Osteoblast (primary cell): ENCODE data around the gene STAMBP. TPM values are rescaled to one million over a fixed set of nuclear protein-coding genes. Genes with fewer than 3 reads are reported as not detected.
A peak's percentile ranks its signal among the peaks of the same experiment; 100 is the strongest.

Experiments
- DNase-seq: peaks from one replicate; pipeline ENCODE4 v3.0.0; 2011; ENCODE audit warnings: low spot score, mixed read lengths; ENCODE audit not compliant: insufficient read length; ENCODE audit errors: missing footprints
- H2AFZ ChIP-seq: 2 replicates; pipeline ENCODE4 v1.6.0; 2011; ENCODE audit warnings: mild to moderate bottlenecking, low read length
- H3K27ac ChIP-seq: 2 replicates; pipeline ENCODE4 v1.5.1; 2011; ENCODE audit warnings: mild to moderate bottlenecking, low read depth, low read length, moderate library complexity
- H3K27me3 ChIP-seq: 2 replicates; pipeline ENCODE4 v1.6.0; 2012; ENCODE audit warnings: mild to moderate bottlenecking, control low read depth, inconsistent platforms, low read length, moderate library complexity; ENCODE audit not compliant: insufficient read depth
- H3K36me3 ChIP-seq: 2 replicates; pipeline ENCODE4 v1.5.1; 2011; ENCODE audit warnings: mild to moderate bottlenecking, low read length, control low read depth, moderate library complexity; ENCODE audit not compliant: insufficient read depth
- H3K4me1 ChIP-seq: 2 replicates; pipeline ENCODE4 v1.5.1; 2011; ENCODE audit warnings: mild to moderate bottlenecking, low read length, control low read depth, moderate library complexity; ENCODE audit not compliant: insufficient read depth
- H3K4me2 ChIP-seq: 2 replicates; pipeline ENCODE4 v1.6.0; 2011; ENCODE audit warnings: mild to moderate bottlenecking, low read length; ENCODE audit not compliant: insufficient read depth
- H3K4me3 ChIP-seq: fragments of 200-600 bp; sonication (generic); 3 replicates; pipeline ENCODE4 v1.5.1; 2012; ENCODE audit warnings: mild to moderate bottlenecking, low read length, inconsistent platforms; ENCODE audit not compliant: insufficient read depth
- H3K79me2 ChIP-seq: 2 replicates; pipeline ENCODE4 v1.6.0; 2012; ENCODE audit warnings: mild to moderate bottlenecking, low read length, control low read depth, inconsistent platforms; ENCODE audit not compliant: insufficient read depth
- H3K9me3 ChIP-seq: 2 replicates; pipeline ENCODE4 v1.5.1; 2011; ENCODE audit warnings: low read depth, low read length, control low read depth
- H4K20me1 ChIP-seq: 2 replicates; pipeline ENCODE4 v1.6.0; 2012; ENCODE audit warnings: mild to moderate bottlenecking, low read length, control low read depth; ENCODE audit not compliant: insufficient read depth
- total RNA-seq: library from RNA; depleted of rRNA; stranded (reverse); fragments of >200 nt; gene quantifications from 2 replicates; pipeline ENCODE4 v1.2.3, GENCODE V29; 2012
- TF ChIP-seq, protein P1 (sequence below): IDR thresholded peaks from 2 replicates; pipeline ENCODE4 v1.5.1; 2011; ENCODE audit warnings: mild to moderate bottlenecking, low read depth, low read length, moderate library complexity; ENCODE audit errors: extremely low read depth

Gene STAMBP
- total RNA-seq, 1 donor = 23.2 TPM

DNA sequence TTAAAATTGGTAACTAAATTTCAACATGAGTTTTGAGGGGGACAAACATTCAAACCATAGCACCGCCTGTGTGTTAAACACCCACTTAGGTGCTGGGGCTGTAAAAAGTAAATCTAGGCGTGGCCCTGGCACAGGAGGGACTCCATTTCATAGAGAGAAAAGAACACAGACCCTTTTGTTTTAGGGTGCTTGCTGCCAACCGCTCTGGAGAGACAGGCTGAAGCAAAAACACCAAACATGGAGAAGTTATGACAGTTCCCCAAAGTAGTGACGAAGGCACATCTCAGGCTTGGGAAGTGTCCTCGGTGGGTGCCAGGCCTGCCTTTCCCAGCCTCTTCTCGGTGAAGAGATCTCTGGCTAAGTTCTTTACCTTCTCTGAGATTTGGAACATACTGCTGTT, 69.2 kb downstream of the STAMBP start:
- Histone ChIP-seq H3K4me1 (peaks cover 13% of the 10 kb centered on the region), H3K27ac (no peak overlapping the region), H3K9me3 (no peaks in the 10 kb centered on the region), H2AFZ (no peak overlapping the region), H3K27me3 (peaks cover 72% of the 10 kb centered on the region), H3K4me2 (no peak overlapping the region), H3K36me3 (no peaks in the 10 kb centered on the region), H3K4me3 (no peak overlapping the region), H3K79me2 (no peaks in the 10 kb centered on the region), H4K20me1 (peaks cover 6% of the 10 kb centered on the region)
- TF ChIP-seq, protein P1, sequence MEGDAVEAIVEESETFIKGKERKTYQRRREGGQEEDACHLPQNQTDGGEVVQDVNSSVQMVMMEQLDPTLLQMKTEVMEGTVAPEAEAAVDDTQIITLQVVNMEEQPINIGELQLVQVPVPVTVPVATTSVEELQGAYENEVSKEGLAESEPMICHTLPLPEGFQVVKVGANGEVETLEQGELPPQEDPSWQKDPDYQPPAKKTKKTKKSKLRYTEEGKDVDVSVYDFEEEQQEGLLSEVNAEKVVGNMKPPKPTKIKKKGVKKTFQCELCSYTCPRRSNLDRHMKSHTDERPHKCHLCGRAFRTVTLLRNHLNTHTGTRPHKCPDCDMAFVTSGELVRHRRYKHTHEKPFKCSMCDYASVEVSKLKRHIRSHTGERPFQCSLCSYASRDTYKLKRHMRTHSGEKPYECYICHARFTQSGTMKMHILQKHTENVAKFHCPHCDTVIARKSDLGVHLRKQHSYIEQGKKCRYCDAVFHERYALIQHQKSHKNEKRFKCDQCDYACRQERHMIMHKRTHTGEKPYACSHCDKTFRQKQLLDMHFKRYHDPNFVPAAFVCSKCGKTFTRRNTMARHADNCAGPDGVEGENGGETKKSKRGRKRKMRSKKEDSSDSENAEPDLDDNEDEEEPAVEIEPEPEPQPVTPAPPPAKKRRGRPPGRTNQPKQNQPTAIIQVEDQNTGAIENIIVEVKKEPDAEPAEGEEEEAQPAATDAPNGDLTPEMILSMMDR = no peak
- peak; percentile 55 for DNase-seq

DNA sequence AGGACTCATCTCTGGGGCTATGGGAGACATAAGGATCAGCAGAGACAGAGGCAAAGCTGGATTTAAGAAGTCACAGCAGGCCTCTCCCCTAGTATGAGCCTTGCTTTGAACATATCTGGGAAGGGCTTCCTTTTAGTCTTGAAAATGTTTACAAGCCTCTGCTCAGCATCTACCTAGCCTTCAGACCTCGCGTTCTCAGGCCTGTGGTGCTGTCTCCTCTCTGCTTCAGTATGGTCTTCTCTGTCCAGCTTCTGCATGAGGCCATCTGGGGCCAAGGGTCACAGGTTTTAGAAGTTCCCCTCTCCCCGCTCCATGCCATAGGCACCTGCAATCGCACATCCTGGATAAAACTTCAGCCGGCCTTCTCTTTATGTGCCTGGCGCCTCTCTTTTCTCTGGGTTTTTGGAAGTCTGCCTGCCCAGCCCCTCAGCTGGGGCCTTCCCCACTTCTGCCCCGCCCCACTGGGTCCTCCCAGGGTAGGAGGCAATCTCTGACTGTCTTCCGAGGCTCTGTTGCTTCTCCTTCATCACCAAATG, 71.1 kb downstream of the STAMBP start:
- Histone ChIP-seq H3K4me3 (no peak overlapping the region), H3K9me3 (no peaks in the 10 kb centered on the region), H3K79me2 (no peaks in the 10 kb centered on the region), H3K4me1 (peaks cover 13% of the 10 kb centered on the region), H2AFZ (no peak overlapping the region), H3K4me2 (no peak overlapping the region), H3K27me3 (peaks cover 60% of the 10 kb centered on the region), H4K20me1 (peaks cover 3% of the 10 kb centered on the region), H3K27ac (no peak overlapping the region), H3K36me3 (no peaks in the 10 kb centered on the region)
- no peak for DNase-seq
- TF ChIP-seq, protein P1 = no peak

DNA sequence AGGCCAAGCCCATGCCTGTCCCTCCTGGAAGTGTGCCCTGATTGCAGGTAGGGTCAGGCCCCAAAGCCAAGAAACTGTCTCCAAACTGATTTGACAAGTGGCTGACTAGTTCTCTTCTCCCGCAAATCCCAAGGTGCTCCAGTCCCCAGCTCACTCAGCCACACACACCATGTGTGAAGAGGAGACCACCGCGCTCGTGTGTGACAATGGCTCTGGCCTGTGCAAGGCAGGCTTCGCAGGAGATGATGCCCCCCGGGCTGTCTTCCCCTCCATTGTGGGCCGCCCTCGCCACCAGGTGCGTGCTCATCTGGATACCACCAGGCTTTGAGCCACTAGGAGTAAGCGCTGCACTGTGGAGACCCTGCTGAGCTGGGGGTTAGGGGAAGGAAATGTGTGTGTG, 72.4 kb downstream of the STAMBP start:
- no peaks in the 10 kb centered on the region for H3K36me3 ChIP-seq
- H3K4me1 ChIP-seq = peaks cover 13% of the 10 kb centered on the region
- H3K4me3 ChIP-seq = no peak overlapping the region
- no peaks in the 10 kb centered on the region for H3K79me2 ChIP-seq
- no peak overlapping the region for H2AFZ ChIP-seq
- H3K27me3 ChIP-seq = peaks cover 59% of the 10 kb centered on the region
- H3K4me2 ChIP-seq = no peak overlapping the region
- no peaks in the 10 kb centered on the region for H3K9me3 ChIP-seq
- no peak for DNase-seq
- TF ChIP-seq, protein P1 = no peak
- no peak overlapping the region for H3K27ac ChIP-seq
- H4K20me1 ChIP-seq = peaks cover 3% of the 10 kb centered on the region

DNA sequence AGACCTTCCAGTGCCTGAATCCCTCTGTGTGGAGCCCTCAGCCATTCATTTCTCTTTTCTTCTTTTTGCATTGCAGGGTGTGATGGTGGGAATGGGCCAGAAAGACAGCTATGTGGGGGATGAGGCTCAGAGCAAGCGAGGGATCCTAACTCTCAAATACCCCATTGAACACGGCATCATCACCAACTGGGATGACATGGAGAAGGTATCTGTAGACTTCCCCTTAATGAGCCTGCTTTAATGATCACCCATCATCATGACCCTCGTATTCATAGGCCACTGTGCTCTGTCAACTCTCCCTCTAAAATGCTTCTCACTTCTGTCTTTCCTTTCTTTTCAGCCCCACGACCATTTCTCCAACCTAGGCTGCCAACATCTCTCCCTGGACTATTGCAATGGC, 73.5 kb downstream of the STAMBP start:
- no peaks in the 10 kb centered on the region for H3K36me3 ChIP-seq
- DNase-seq = no peak
- no peak overlapping the region for H3K4me2 ChIP-seq
- H3K9me3 ChIP-seq = no peaks in the 10 kb centered on the region
- H2AFZ ChIP-seq = no peak overlapping the region
- no peaks in the 10 kb centered on the region for H3K79me2 ChIP-seq
- peaks cover 60% of the 10 kb centered on the region for H3K27me3 ChIP-seq
- no peak overlapping the region for H3K4me3 ChIP-seq
- TF ChIP-seq, protein P1 = no peak
- H3K27ac ChIP-seq = no peak overlapping the region
- peaks cover 1% of the 10 kb centered on the region for H3K4me1 ChIP-seq
- H4K20me1 ChIP-seq = peaks cover 3% of the 10 kb centered on the region
